ENCODE results near the gene POU2F2. TPM values are rescaled to one million over a fixed set of nuclear protein-coding genes. Genes with fewer than 3 reads are reported as not detected.

Gene POU2F2
- total and polyA plus RNA-seq, 2 donors (not counting 3 experiments of a cell fraction or from before 2014, with no cell fraction given): 4.0 to 4.1 TPM

GRCh38 chr19:42168206-42168605 is 36.0 kb upstream of the POU2F2 start:
- BruUV-seq (replicated peaks): no TSS peak
- CTCF ChIA-PET: no interaction called here
- Histone ChIP-seq H3K79me2 (ENCODE audit: control insufficient read depth, insufficient read depth, low read length) (no peaks in the 10 kb centered on the region), H3K36me3 (ENCODE audit: control insufficient read depth in 2 of 2, extremely low read depth in 1 of 2, insufficient read depth in 2 of 2, low read length in 2 of 2) (no peaks in the 10 kb centered on the region), H3K9me1 (replicated peaks; ENCODE audit: control insufficient read depth, extremely low read depth, insufficient read depth, low read length) (no peaks in the 10 kb centered on the region), H3K9ac (replicated peaks; ENCODE audit: extremely low read depth, insufficient read depth, low read length) (no peak overlapping the region), H3K4me1 (ENCODE audit: control insufficient read depth, extremely low read depth, insufficient read depth, low read length) (no peaks in the 10 kb centered on the region), H3K4me3 (replicated peaks in 1 of 3; ENCODE audit: insufficient read depth in 1 of 3, low read depth in 1 of 3, low read length in 3 of 3) (no peak overlapping the region), H3K27ac (ENCODE audit: insufficient read depth, low read depth, low read length) (no peak overlapping the region), H3K9me3 (replicated peaks; ENCODE audit: control insufficient read depth, insufficient read depth, low read length) (no peaks in the 10 kb centered on the region), H4K20me1 (replicated peaks; ENCODE audit: control insufficient read depth, extremely low read depth, insufficient read depth, low read length) (no peaks in the 10 kb centered on the region), H3K4me2 (ENCODE audit: insufficient read depth, low read length) (no peak overlapping the region), H2AFZ (ENCODE audit: low read depth, low read length) (no peak overlapping the region), H3K27me3 (ENCODE audit: control insufficient read depth in 2 of 2, insufficient read depth in 2 of 2, low read length in 2 of 2) (peaks cover 2 to 9% of the 10 kb centered on the region in 2 experiments)
- intact Hi-C loops (cut with micrococcal nuclease) (no loop called here), dilution Hi-C loops (cut with MboI; ENCODE audit: extremely low pct_ligation_motif_present, low sequenced_read_pairs) (no loop called here)
- FAIRE-seq: no peak
- no peak for DNase-seq (ENCODE audit: low read depth, low spot score)
- POLR2A ChIA-PET: no interaction called here
- no peak for TF ChIP-seq FOS (IDR thresholded peaks at IDR 0.05; ENCODE audit: borderline replicate concordance, insufficient read depth, low read length)
- TF ChIP-seq, protein P1, sequence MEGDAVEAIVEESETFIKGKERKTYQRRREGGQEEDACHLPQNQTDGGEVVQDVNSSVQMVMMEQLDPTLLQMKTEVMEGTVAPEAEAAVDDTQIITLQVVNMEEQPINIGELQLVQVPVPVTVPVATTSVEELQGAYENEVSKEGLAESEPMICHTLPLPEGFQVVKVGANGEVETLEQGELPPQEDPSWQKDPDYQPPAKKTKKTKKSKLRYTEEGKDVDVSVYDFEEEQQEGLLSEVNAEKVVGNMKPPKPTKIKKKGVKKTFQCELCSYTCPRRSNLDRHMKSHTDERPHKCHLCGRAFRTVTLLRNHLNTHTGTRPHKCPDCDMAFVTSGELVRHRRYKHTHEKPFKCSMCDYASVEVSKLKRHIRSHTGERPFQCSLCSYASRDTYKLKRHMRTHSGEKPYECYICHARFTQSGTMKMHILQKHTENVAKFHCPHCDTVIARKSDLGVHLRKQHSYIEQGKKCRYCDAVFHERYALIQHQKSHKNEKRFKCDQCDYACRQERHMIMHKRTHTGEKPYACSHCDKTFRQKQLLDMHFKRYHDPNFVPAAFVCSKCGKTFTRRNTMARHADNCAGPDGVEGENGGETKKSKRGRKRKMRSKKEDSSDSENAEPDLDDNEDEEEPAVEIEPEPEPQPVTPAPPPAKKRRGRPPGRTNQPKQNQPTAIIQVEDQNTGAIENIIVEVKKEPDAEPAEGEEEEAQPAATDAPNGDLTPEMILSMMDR (IDR thresholded peaks at IDR 0.05; ENCODE audit: extremely low read depth in 1 of 2, insufficient read depth in 1 of 2, low read depth in 1 of 2, low read length in 2 of 2): no peak
- TF ChIP-seq, protein P2, sequence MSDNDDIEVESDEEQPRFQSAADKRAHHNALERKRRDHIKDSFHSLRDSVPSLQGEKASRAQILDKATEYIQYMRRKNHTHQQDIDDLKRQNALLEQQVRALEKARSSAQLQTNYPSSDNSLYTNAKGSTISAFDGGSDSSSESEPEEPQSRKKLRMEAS (IDR thresholded peaks at IDR 0.05; ENCODE audit: insufficient read depth, insufficient read length): no peak
- TF ChIP-seq JUN (IDR thresholded peaks at IDR 0.05; ENCODE audit: borderline replicate concordance, insufficient read depth, insufficient read length, low read depth): no peak
- TF ChIP-seq GATA2 (IDR thresholded peaks at IDR 0.05; ENCODE audit: insufficient read depth, insufficient read length, low read depth, low read length): no peak
- no peak for TF ChIP-seq EZH2 (IDR thresholded peaks at IDR 0.05; ENCODE audit: borderline replicate concordance, low read depth, low read length, severe bottlenecking)
- TF ChIP-seq MYC (IDR thresholded peaks at IDR 0.05; ENCODE audit: low read depth, low read length): no peak
- TF ChIP-seq POLR2A (IDR thresholded peaks at IDR 0.05; ENCODE audit: low read depth, low read length): no peak
